ENCODE results near the gene METRNL.
"Not testable (repeated sequence)": the region's sequence is repeated elsewhere in the genome, so short reads cannot be mapped to it uniquely, and the experiment has no call there.

METRNL gene

GRCh38 chr17:83062818-83063671, 16.4 kb upstream of the METRNL start:
- Histone ChIP-seq H3K9ac (ENCODE audit: low read depth, low read length) (no peak overlapping the region), H3K4me3 (ENCODE audit: low read depth, low read length) (no peak overlapping the region), H3K36me3 (ENCODE audit: control insufficient read depth, insufficient read depth, low read length) (no peaks in the 10 kb centered on the region), H3K4me1 (ENCODE audit: control insufficient read depth, insufficient read depth, low read length) (no peaks in the 10 kb centered on the region), H3K9me3 (ENCODE audit: control insufficient read depth, insufficient read depth, low read length) (no peaks in the 10 kb centered on the region), H3K27me3 (ENCODE audit: control insufficient read depth, insufficient read depth, low read length) (no peaks in the 10 kb centered on the region)

- Histone ChIP-seq H3K4me3 (ENCODE audit: low read depth, low read length) (no peak overlapping the region), H3K27me3 (ENCODE audit: control insufficient read depth, insufficient read depth, low read length) (no peaks in the 10 kb centered on the region), H3K4me1 (ENCODE audit: control insufficient read depth, insufficient read depth, low read length) (no peaks in the 10 kb centered on the region), H3K9ac (ENCODE audit: low read depth, low read length) (no peak overlapping the region), H3K9me3 (ENCODE audit: control insufficient read depth, insufficient read depth, low read length) (no peaks in the 10 kb centered on the region), H3K36me3 (ENCODE audit: control insufficient read depth, insufficient read depth, low read length) (no peaks in the 10 kb centered on the region)
Measured at GRCh38 chr17:83064021-83064731, 15.2 kb upstream of the METRNL start.

GRCh38 chr17:83064732-83065659, 14.4 kb upstream of the METRNL start:
- Histone ChIP-seq H3K9me3 (ENCODE audit: control insufficient read depth, insufficient read depth, low read length) (no peaks in the 10 kb centered on the region), H3K9ac (ENCODE audit: low read depth, low read length) (no peak overlapping the region), H3K36me3 (ENCODE audit: control insufficient read depth, insufficient read depth, low read length) (no peaks in the 10 kb centered on the region), H3K27me3 (ENCODE audit: control insufficient read depth, insufficient read depth, low read length) (no peaks in the 10 kb centered on the region), H3K4me1 (ENCODE audit: control insufficient read depth, insufficient read depth, low read length) (no peaks in the 10 kb centered on the region), H3K4me3 (ENCODE audit: low read depth, low read length) (no peak overlapping the region)

- Histone ChIP-seq H3K4me3 (ENCODE audit: low read depth, low read length) (no peak overlapping the region), H3K27me3 (ENCODE audit: control insufficient read depth, insufficient read depth, low read length) (no peaks in the 10 kb centered on the region), H3K9me3 (ENCODE audit: control insufficient read depth, insufficient read depth, low read length) (no peaks in the 10 kb centered on the region), H3K9ac (ENCODE audit: low read depth, low read length) (no peak overlapping the region), H3K4me1 (ENCODE audit: control insufficient read depth, insufficient read depth, low read length) (no peaks in the 10 kb centered on the region), H3K36me3 (ENCODE audit: control insufficient read depth, insufficient read depth, low read length) (no peaks in the 10 kb centered on the region)
Measured at GRCh38 chr17:83065660-83066542, 13.5 kb upstream of the METRNL start.

GRCh38 chr17:83066543-83066890, 12.9 kb upstream of the METRNL start:
- not testable (repeated sequence) for H3K27me3 ChIP-seq (ENCODE audit: control insufficient read depth, insufficient read depth, low read length); H3K4me1 ChIP-seq (ENCODE audit: control insufficient read depth, insufficient read depth, low read length); H3K9me3 ChIP-seq (ENCODE audit: control insufficient read depth, insufficient read depth, low read length); H3K36me3 ChIP-seq (ENCODE audit: control insufficient read depth, insufficient read depth, low read length); H3K4me3 ChIP-seq (ENCODE audit: low read depth, low read length); H3K9ac ChIP-seq (ENCODE audit: low read depth, low read length)

- no peaks in the 10 kb centered on the region for H3K36me3 ChIP-seq (ENCODE audit: control insufficient read depth, insufficient read depth, low read length)
- H3K4me3 ChIP-seq (ENCODE audit: low read depth, low read length), result no peak overlapping the region
- H3K9me3 ChIP-seq (ENCODE audit: control insufficient read depth, insufficient read depth, low read length), result no peaks in the 10 kb centered on the region
- H3K9ac ChIP-seq (ENCODE audit: low read depth, low read length), result no peak overlapping the region
- H3K4me1 ChIP-seq (ENCODE audit: control insufficient read depth, insufficient read depth, low read length), result no peaks in the 10 kb centered on the region
- no peaks in the 10 kb centered on the region for H3K27me3 ChIP-seq (ENCODE audit: control insufficient read depth, insufficient read depth, low read length)
Measured at GRCh38 chr17:83067071-83067717, 12.2 kb upstream of the METRNL start.

- no peak overlapping the region for H3K4me3 ChIP-seq (ENCODE audit: low read depth, low read length)
- no peaks in the 10 kb centered on the region for H3K27me3 ChIP-seq (ENCODE audit: control insufficient read depth, insufficient read depth, low read length)
- no peaks in the 10 kb centered on the region for H3K4me1 ChIP-seq (ENCODE audit: control insufficient read depth, insufficient read depth, low read length)
- H3K9me3 ChIP-seq (ENCODE audit: control insufficient read depth, insufficient read depth, low read length), result no peaks in the 10 kb centered on the region
- no peak overlapping the region for H3K9ac ChIP-seq (ENCODE audit: low read depth, low read length)
- H3K36me3 ChIP-seq (ENCODE audit: control insufficient read depth, insufficient read depth, low read length), result no peaks in the 10 kb centered on the region
Measured at GRCh38 chr17:83067718-83068261, 11.6 kb upstream of the METRNL start.

- no peaks in the 10 kb centered on the region for H3K27me3 ChIP-seq (ENCODE audit: control insufficient read depth, insufficient read depth, low read length)
Measured at GRCh38 chr17:83068641-83069570, 10.5 kb upstream of the METRNL start.

GRCh38 chr17:83069571-83069906, 9.9 kb upstream of the METRNL start:
- Histone ChIP-seq H3K9ac (ENCODE audit: low read depth, low read length) (no peak overlapping the region), H3K36me3 (ENCODE audit: control insufficient read depth, insufficient read depth, low read length) (no peaks in the 10 kb centered on the region), H3K27me3 (ENCODE audit: control insufficient read depth, insufficient read depth, low read length) (no peaks in the 10 kb centered on the region), H3K4me3 (ENCODE audit: low read depth, low read length) (no peak overlapping the region), H3K9me3 (ENCODE audit: control insufficient read depth, insufficient read depth, low read length) (no peaks in the 10 kb centered on the region), H3K4me1 (ENCODE audit: control insufficient read depth, insufficient read depth, low read length) (no peaks in the 10 kb centered on the region)

More at GRCh38 chr17:83068641-83069570, 10.5 kb upstream of the METRNL start:
- Histone ChIP-seq H3K9me3 (ENCODE audit: control insufficient read depth, insufficient read depth, low read length) (no peaks in the 10 kb centered on the region), H3K36me3 (ENCODE audit: control insufficient read depth, insufficient read depth, low read length) (no peaks in the 10 kb centered on the region), H3K4me3 (ENCODE audit: low read depth, low read length) (no peak overlapping the region), H3K9ac (ENCODE audit: low read depth, low read length) (no peak overlapping the region), H3K4me1 (ENCODE audit: control insufficient read depth, insufficient read depth, low read length) (no peaks in the 10 kb centered on the region)

Data from iPS-15b (cell line).